K562 (cell line): ENCODE measurements around the gene ATOH8.
A peak's percentile ranks its signal among the peaks of the same experiment; 100 is the strongest.

Experiments
- BRD4 ChIP-seq: fragments of 200-600 bp; sonication (generic); IDR thresholded peaks from 2 replicates; pipeline ENCODE4 v1.6.1; 2017; ENCODE audit warnings: inconsistent platforms
- CEBPB ChIP-seq: fragments of 450-650 bp; IDR thresholded peaks from 2 replicates; pipeline ENCODE4 v1.6.1; 2016; ENCODE audit warnings: missing genetic modification characterization, missing compliant biosample characterization
- E2F3 ChIP-seq: fragments of 250-450 bp; sonication (Bioruptor Pico); IDR thresholded peaks from 2 replicates; pipeline ENCODE4 v1.4.0; 2020; ENCODE audit warnings: mild to moderate bottlenecking
- EP300 ChIP-seq: IDR thresholded peaks from 2 replicates; pipeline ENCODE4 v1.6.1; 2012; ENCODE audit warnings: low read length, improper control_type of control experiment
- HLTF ChIP-seq: fragments of 450-650 bp; IDR thresholded peaks from 2 replicates; pipeline ENCODE4 v1.6.1; 2016
- NR2C2 ChIP-seq, 2 experiments: fragments of 200-800 bp in 1 of 2; sonication (Bioruptor generic) in 1 of 2; sonication (generic) in 1 of 2; formaldehyde crosslinking in 1 of 2; IDR thresholded peaks; 2 replicates each; pipeline versions ENCODE4 v1.6.1 to v1.8.0; 2016 to 2022; ENCODE audit warnings: mild to moderate bottlenecking in 1 of 2, missing compliant biosample characterization in 1 of 2, missing genetic modification characterization in 1 of 2, missing genetic modification reagents in 1 of 2
- TEAD4 ChIP-seq, 2 experiments: sonication (generic) in 1 of 2; formaldehyde crosslinking in 1 of 2; IDR thresholded peaks; 2 replicates each; pipeline versions ENCODE4 v1.6.1 to v1.8.0; 2012 to 2022; ENCODE audit warnings: borderline replicate concordance in 1 of 2, inconsistent platforms in 1 of 2, low read length in 1 of 2, mild to moderate bottlenecking in 1 of 2, missing genetic modification reagents in 1 of 2
- YY1 ChIP-seq, 3 experiments: IDR thresholded peaks; 2 replicates each; pipeline ENCODE4 v1.6.1; 2011; ENCODE audit warnings: low read length in 2 of 3, mild to moderate bottlenecking in 2 of 3, moderate library complexity in 2 of 3, borderline replicate concordance in 1 of 3, control low read depth in 1 of 3, low read depth in 1 of 3; ENCODE audit not compliant: insufficient read depth in 3 of 3, insufficient replicate concordance in 2 of 3, control insufficient read depth in 1 of 3, insufficient read length in 1 of 3; ENCODE audit errors: extremely low read depth in 1 of 3
- ZBTB17 ChIP-seq: fragments of 450-650 bp; formaldehyde crosslinking; IDR thresholded peaks from 2 replicates; pipeline ENCODE4 v1.4.0; 2020; ENCODE audit warnings: mild to moderate bottlenecking
- ZNF274 ChIP-seq: IDR thresholded peaks from 2 replicates; pipeline ENCODE4 v1.6.1; 2011; ENCODE audit warnings: low read depth, mild to moderate bottlenecking, low read length, moderate library complexity, borderline replicate concordance
- ZNF583 ChIP-seq: fragments of 250-450 bp; sonication (Bioruptor Pico); IDR thresholded peaks from 2 replicates; pipeline ENCODE4 v1.4.0; 2020
- ZNF639 ChIP-seq, 2 experiments: fragments of 200-800 bp in 1 of 2; sonication (Bioruptor generic) in 1 of 2; sonication (generic) in 1 of 2; formaldehyde crosslinking in 1 of 2; IDR thresholded peaks in 1 of 2; conservative IDR thresholded peaks in 1 of 2; 2 replicates each; pipeline versions ENCODE4 v1.5.0 to v1.6.1; 2016 to 2020; ENCODE audit warnings: missing compliant biosample characterization in 1 of 2, missing genetic modification characterization in 1 of 2, missing genetic modification reagents in 1 of 2
- TF ChIP-seq, protein P1 (sequence below), 3 experiments: IDR thresholded peaks in 2 of 3; conservative IDR thresholded peaks in 1 of 3; 2 replicates each; pipeline ENCODE4 v1.5.1; 2011 to 2012; ENCODE audit warnings: low read length in 3 of 3, mild to moderate bottlenecking in 3 of 3, control low read depth in 2 of 3, improper control_type of control experiment in 1 of 3, inconsistent platforms in 1 of 3, low read depth in 1 of 3, mixed read lengths in 1 of 3, moderate library complexity in 1 of 3; ENCODE audit not compliant: insufficient read depth in 2 of 3
- TF ChIP-seq, protein P2 (sequence below): sonication (generic); formaldehyde crosslinking; IDR thresholded peaks from 2 replicates; pipeline ENCODE4 v1.4.0; 2020; ENCODE audit warnings: mild to moderate bottlenecking, missing genetic modification reagents

DNA sequence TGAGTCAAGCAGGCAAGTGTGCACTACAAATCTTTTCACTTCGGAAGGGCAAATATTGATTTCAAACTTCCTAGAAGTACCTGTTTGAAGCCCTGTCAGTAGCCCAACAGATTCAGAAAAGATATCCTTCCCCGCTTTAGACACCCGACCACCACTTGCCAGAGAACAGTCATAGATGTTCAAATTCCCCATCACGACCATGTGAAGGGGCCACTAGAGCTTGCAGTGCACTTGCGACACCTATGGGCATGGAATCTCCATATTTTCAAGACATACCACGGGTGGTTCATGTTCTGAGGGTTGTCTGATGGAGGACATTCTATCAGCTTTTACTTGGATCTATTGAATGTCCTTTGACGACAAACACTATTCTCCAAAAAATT, 35.8 kb upstream of the ATOH8 start:
- TF ChIP-seq NR2C2 (CRISPR knock-in tag; IDR thresholded peaks at IDR 0.05), result no peak
- TF ChIP-seq NR2C2 (tag; IDR thresholded peaks at IDR 0.05), result no peak
- no peak for TF ChIP-seq HLTF
- TF ChIP-seq ZNF583 (CRISPR knock-in tag), result no peak
- TF ChIP-seq TEAD4 (IDR thresholded peaks at IDR 0.05; ENCODE audit: low read length), result no peak; the same call in 1 of the 2 replicates
- no peak for TF ChIP-seq TEAD4 (CRISPR knock-in tag; IDR thresholded peaks at IDR 0.05; ENCODE audit: borderline replicate concordance)
- no peak for TF ChIP-seq BRD4
- TF ChIP-seq E2F3, result no peak
- TF ChIP-seq ZNF274, result no peak
- TF ChIP-seq, protein P1, sequence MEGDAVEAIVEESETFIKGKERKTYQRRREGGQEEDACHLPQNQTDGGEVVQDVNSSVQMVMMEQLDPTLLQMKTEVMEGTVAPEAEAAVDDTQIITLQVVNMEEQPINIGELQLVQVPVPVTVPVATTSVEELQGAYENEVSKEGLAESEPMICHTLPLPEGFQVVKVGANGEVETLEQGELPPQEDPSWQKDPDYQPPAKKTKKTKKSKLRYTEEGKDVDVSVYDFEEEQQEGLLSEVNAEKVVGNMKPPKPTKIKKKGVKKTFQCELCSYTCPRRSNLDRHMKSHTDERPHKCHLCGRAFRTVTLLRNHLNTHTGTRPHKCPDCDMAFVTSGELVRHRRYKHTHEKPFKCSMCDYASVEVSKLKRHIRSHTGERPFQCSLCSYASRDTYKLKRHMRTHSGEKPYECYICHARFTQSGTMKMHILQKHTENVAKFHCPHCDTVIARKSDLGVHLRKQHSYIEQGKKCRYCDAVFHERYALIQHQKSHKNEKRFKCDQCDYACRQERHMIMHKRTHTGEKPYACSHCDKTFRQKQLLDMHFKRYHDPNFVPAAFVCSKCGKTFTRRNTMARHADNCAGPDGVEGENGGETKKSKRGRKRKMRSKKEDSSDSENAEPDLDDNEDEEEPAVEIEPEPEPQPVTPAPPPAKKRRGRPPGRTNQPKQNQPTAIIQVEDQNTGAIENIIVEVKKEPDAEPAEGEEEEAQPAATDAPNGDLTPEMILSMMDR (IDR thresholded peaks at IDR 0.05 in 2 of 3, conservative IDR thresholded peaks at IDR 0.05 in 1 of 3; ENCODE audit: insufficient read depth in 2 of 3, low read depth in 1 of 3, low read length in 3 of 3), result peak; percentile 60 to 67 (median 67)
- TF ChIP-seq ZNF639 (CRISPR knock-in tag; conservative IDR thresholded peaks at IDR 0.05 in 1 of 2, IDR thresholded peaks at IDR 0.05 in 1 of 2), result no peak
- TF ChIP-seq EP300, result no peak
- TF ChIP-seq ZBTB17 (CRISPR knock-in tag), result no peak
- TF ChIP-seq, protein P2, sequence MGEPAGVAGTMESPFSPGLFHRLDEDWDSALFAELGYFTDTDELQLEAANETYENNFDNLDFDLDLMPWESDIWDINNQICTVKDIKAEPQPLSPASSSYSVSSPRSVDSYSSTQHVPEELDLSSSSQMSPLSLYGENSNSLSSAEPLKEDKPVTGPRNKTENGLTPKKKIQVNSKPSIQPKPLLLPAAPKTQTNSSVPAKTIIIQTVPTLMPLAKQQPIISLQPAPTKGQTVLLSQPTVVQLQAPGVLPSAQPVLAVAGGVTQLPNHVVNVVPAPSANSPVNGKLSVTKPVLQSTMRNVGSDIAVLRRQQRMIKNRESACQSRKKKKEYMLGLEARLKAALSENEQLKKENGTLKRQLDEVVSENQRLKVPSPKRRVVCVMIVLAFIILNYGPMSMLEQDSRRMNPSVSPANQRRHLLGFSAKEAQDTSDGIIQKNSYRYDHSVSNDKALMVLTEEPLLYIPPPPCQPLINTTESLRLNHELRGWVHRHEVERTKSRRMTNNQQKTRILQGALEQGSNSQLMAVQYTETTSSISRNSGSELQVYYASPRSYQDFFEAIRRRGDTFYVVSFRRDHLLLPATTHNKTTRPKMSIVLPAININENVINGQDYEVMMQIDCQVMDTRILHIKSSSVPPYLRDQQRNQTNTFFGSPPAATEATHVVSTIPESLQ (CRISPR knock-in tag), result no peak
- no peak for TF ChIP-seq YY1 (IDR thresholded peaks at IDR 0.05; ENCODE audit: borderline replicate concordance in 1 of 3, control insufficient read depth in 1 of 3, extremely low read depth in 1 of 3, insufficient read depth in 3 of 3, insufficient read length in 1 of 3, insufficient replicate concordance in 2 of 3, low read depth in 1 of 3, low read length in 2 of 3)
- no peak for TF ChIP-seq CEBPB (tag)
